Spleen (tissue), 11 donors: ENCODE measurements around the gene PP2D1. TPM values are rescaled to one million over a fixed set of nuclear protein-coding genes. Genes with fewer than 3 reads are reported as not detected.

Source experiments
- DNase-seq: peaks from one replicate; pipeline ENCODE4 v3.0.0-alpha.2; 2020
- H3K27ac ChIP-seq, 8 donors: fragments of 200-600 bp; sonication (generic) in 7 of 8; 1 replicate in 4 of 8; 2 replicates in 4 of 8; pipeline versions ENCODE4 v1.5.0 to v1.8.0; 2016 to 2021; ENCODE audit warnings: inconsistent platforms in 4 of 8, mild to moderate bottlenecking in 4 of 8, moderate library complexity in 1 of 8
- H3K27me3 ChIP-seq, 7 donors: fragments of 200-600 bp; sonication (generic) in 6 of 7; replicated peaks in 1 of 7; 1 replicate in 4 of 7; 2 replicates in 3 of 7; pipeline versions ENCODE4 v1.5.0 to v1.8.0; 2016 to 2021; ENCODE audit warnings: inconsistent platforms in 3 of 7, mild to moderate bottlenecking in 1 of 7
- H3K36me3 ChIP-seq, 6 donors: fragments of 200-600 bp; sonication (generic) in 5 of 6; 1 replicate in 4 of 6; 2 replicates in 2 of 6; pipeline versions ENCODE4 v1.5.0 to v1.8.0; 2016 to 2021; ENCODE audit warnings: inconsistent platforms in 2 of 6
- H3K4me1 ChIP-seq, 6 donors: fragments of 200-600 bp; sonication (generic) in 5 of 6; 1 replicate in 3 of 6; 2 replicates in 3 of 6; pipeline versions ENCODE4 v1.5.0 to v1.8.0; 2016 to 2021; ENCODE audit warnings: inconsistent platforms in 3 of 6
- H3K4me3 ChIP-seq, 8 donors: fragments of 200-600 bp; sonication (generic) in 7 of 8; 1 replicate in 4 of 8; 2 replicates in 4 of 8; pipeline versions ENCODE4 v1.5.0 to v1.8.0; 2016 to 2021; ENCODE audit warnings: inconsistent platforms in 4 of 8, mild to moderate bottlenecking in 4 of 8, moderate library complexity in 2 of 8
- H3K9me3 ChIP-seq, 8 donors: fragments of 200-600 bp; sonication (generic) in 7 of 8; 1 replicate in 4 of 8; 2 replicates in 4 of 8; pipeline versions ENCODE4 v1.5.0 to v1.8.0; 2016 to 2021; ENCODE audit warnings: inconsistent platforms in 4 of 8
- POLR2A ChIP-seq, 3 donors: fragments of 450-650 bp; IDR thresholded peaks; one replicate each; pipeline ENCODE4 v1.5.1; 2017; ENCODE audit warnings: antibody characterized with exemption in 3 of 3, mild to moderate bottlenecking in 1 of 3
- POLR2AphosphoS5 ChIP-seq, 3 donors: sonication (generic); formaldehyde crosslinking; IDR thresholded peaks; one replicate each; pipeline ENCODE4 v1.5.1; 2017; ENCODE audit warnings: antibody characterized with exemption in 3 of 3
- WGBS, 5 donors: extraction: QIAGEN DNeasy Blood & Tissue Kit in 3 of 5; methylation state at CpG; one replicate each; pipeline versions ENCODE4 v1.1.5 to v1.1.7; 2013 to 2018; 5-methylcytosine and 5-hydroxymethylcytosine counted together
- intact Hi-C: fragments of 100-400 bp; cut with DNase I; formaldehyde crosslinking; loops from one replicate; pipeline ENCODE4 v1.15.0; 2023; ENCODE audit warnings: low total_unique reads
- polyA plus RNA-seq, 3 donors: library from polyadenylated mRNA; stranded (reverse); fragments of 200-250 nt; gene quantifications; one replicate each; pipeline ENCODE4 v1.2.1, GENCODE V29; 2013
- total RNA-seq, 7 donors: library from RNA; depleted of rRNA in 3 of 7; stranded (reverse); fragments of >200 nt in 3 of 7; fragmentation: NEBNext Ultra II Directional in 4 of 7; extraction: Animal tissue kit (Norgen Biotek cat#: 25700) in 4 of 7; gene quantifications; one replicate each; pipeline versions ENCODE4 v1.1.0 to v1.2.1, GENCODE V29; 2016 to 2021
- TF ChIP-seq, protein P1 (sequence below), 11 experiments: fragments of 200-600 bp in 7 of 11; fragments of 450-650 bp in 4 of 11; sonication (generic) in 4 of 11; IDR thresholded peaks in 8 of 11; conservative IDR thresholded peaks in 3 of 11; 1 replicate in 7 of 11; 2 replicates in 4 of 11; pipeline versions ENCODE4 v1.4.0 to v1.8.0; 2016 to 2021; ENCODE audit warnings: antibody characterized with exemption in 11 of 11, inconsistent platforms in 4 of 11, mild to moderate bottlenecking in 1 of 11
- donor health status: healthy with polysubstance abuse.
- donor health status: DM: no; HTN: no; CAD: no; lungs with moderate emphysema.
- donor health status: DM: no; HTN: no; CAD: no.
- donor health status: Bipolar disorder and iron deficiency.
- donor health status: healthy.
- donor health status: DM: no; HTN: no; CAD: no.
- donor health status: DM: yes; HTN: yes; CAD: no.

Gene PP2D1
- total and polyA plus RNA-seq, 10 donors = not detected

DNA sequence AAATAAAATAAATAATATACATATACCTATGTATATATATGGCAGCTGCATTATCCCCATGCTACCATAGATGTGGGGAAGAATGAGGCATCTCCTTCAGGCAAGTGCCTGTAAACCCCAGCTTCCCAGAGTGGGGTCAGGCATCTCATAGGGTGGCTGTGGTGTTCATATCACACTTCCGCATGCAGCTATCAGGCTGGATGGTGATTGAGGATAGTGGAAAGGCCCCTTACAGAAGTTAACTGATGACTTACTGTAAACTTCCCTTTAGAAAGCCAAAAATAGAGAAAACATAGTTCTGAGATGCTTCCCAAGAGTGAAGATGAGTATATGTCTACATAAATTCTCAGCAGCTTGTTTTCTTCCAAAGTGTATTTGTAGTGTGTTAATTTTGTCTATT lies 3.5 kb upstream of the PP2D1 start:
- DNase-seq = no peak
- TF ChIP-seq, protein P1, sequence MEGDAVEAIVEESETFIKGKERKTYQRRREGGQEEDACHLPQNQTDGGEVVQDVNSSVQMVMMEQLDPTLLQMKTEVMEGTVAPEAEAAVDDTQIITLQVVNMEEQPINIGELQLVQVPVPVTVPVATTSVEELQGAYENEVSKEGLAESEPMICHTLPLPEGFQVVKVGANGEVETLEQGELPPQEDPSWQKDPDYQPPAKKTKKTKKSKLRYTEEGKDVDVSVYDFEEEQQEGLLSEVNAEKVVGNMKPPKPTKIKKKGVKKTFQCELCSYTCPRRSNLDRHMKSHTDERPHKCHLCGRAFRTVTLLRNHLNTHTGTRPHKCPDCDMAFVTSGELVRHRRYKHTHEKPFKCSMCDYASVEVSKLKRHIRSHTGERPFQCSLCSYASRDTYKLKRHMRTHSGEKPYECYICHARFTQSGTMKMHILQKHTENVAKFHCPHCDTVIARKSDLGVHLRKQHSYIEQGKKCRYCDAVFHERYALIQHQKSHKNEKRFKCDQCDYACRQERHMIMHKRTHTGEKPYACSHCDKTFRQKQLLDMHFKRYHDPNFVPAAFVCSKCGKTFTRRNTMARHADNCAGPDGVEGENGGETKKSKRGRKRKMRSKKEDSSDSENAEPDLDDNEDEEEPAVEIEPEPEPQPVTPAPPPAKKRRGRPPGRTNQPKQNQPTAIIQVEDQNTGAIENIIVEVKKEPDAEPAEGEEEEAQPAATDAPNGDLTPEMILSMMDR (IDR thresholded peaks at IDR 0.05 in 8 of 11, conservative IDR thresholded peaks at IDR 0.05 in 3 of 11) = no peak
- no peak for TF ChIP-seq POLR2AphosphoS5 (IDR thresholded peaks at IDR 0.05)
- no peaks in the 10 kb centered on the region for H3K9me3 ChIP-seq
- H3K36me3 ChIP-seq = no peaks in the 10 kb centered on the region
- H3K27ac ChIP-seq = no peak overlapping the region
- intact Hi-C loops = loop anchor here (10.0 kb wide), 1 partner anchor 51 kb away; no protein-coding TSS in a partner anchor
- no peaks in the 10 kb centered on the region for H3K27me3 ChIP-seq
- no peak overlapping the region for H3K4me3 ChIP-seq
- WGBS, 5 donors = 89 to 97% (median 95%) methylated on average over 1 of the region's 1 CpG
- no peaks in the 10 kb centered on the region for H3K4me1 ChIP-seq

DNA sequence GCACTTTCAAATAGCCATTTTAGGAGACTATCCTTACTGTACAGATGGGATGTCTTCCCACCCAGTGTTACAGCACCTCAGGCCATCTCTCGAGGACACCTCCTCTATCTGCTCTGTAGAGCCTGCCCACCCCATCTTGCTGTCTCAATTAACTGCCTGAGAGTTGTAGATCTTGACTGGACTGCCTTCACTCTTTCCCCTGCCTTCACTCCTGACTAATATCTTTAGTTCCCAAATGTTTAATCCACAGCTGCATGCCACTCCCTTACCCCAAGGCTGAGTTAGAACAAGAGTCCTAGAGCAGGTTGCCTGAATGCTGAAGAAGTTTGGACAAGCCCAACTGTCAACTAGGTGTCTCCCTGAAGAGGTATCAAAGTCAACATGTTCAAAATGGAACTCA lies 1.3 kb upstream of the PP2D1 start:
- H3K27me3 ChIP-seq = no peaks in the 10 kb centered on the region
- H3K27ac ChIP-seq = no peak overlapping the region
- WGBS, 5 donors = 74 to 100% (median 91%) methylated on average over 1 of the region's 1 CpG
- no peak overlapping the region for H3K4me3 ChIP-seq
- H3K4me1 ChIP-seq = no peaks in the 10 kb centered on the region
- no peaks in the 10 kb centered on the region for H3K36me3 ChIP-seq
- TF ChIP-seq POLR2AphosphoS5 (IDR thresholded peaks at IDR 0.05) = no peak
- TF ChIP-seq, protein P1 (IDR thresholded peaks at IDR 0.05 in 8 of 11, conservative IDR thresholded peaks at IDR 0.05 in 3 of 11) = no peak
- intact Hi-C loops = loop anchor here (10.0 kb wide), 1 partner anchor 49 kb away; no protein-coding TSS in a partner anchor
- DNase-seq = no peak
- H3K9me3 ChIP-seq = no peaks in the 10 kb centered on the region

DNA sequence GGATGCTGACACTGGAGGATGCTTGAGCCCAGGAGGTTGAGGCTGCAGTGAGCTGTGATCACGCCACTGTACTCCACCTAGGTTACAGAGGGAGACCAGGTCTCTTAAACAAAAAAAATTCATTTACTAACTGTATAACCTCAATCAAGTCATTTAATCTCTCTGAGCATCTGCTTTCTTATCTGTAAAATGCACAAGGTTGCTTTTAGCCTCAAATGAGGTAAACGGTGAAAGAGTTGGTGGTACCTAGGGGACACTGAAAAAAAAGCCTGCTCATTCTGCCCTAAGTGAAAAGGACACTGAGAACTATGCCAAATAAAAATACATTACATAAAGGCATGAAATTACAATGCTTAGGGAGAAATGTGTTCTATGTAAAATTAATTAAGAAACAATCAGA lies 3.4 kb downstream of the PP2D1 start:
- WGBS, 5 donors = 60 to 72% (median 67%) methylated on average over 2 of the region's 2 CpGs
- Histone ChIP-seq H3K9me3 (no peaks in the 10 kb centered on the region), H3K27ac (no peak overlapping the region), H3K4me1 (no peaks in the 10 kb centered on the region), H3K4me3 (no peak overlapping the region), H3K36me3 (no peaks in the 10 kb centered on the region), H3K27me3 (no peaks in the 10 kb centered on the region)
- DNase-seq = no peak
- intact Hi-C loops = no loop called here
- TF ChIP-seq, protein P1 (IDR thresholded peaks at IDR 0.05 in 8 of 11, conservative IDR thresholded peaks at IDR 0.05 in 3 of 11) = no peak
- no peak for TF ChIP-seq POLR2A (IDR thresholded peaks at IDR 0.05)
- TF ChIP-seq POLR2AphosphoS5 (IDR thresholded peaks at IDR 0.05) = no peak

DNA sequence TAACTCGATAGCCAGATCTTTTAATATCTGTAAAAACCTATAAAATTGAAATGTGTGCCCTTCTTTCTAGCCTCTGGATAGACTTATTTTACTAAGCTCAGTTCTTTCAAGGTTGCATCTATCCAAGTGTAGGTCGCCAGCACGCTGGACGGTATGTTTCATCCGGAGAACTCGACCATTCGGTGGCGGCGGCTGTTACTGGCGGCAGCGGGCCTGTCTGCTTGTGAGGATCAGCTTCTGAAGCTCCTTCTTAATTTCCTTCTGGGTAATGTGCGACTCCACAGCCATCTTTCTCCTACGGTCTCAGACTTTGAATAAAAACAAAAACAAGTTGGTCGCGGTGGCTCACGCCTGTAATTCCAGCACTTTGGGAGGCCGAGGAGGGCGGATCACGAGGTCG lies 4.1 kb downstream of the PP2D1 start:
- DNase-seq = no peak
- 96 to 98% (median 97%) methylated on average over 20 of the region's 20 CpGs for WGBS, 5 donors
- no peak overlapping the region for H3K4me3 ChIP-seq
- no peak overlapping the region for H3K27ac ChIP-seq
- intact Hi-C loops = no loop called here
- no peaks in the 10 kb centered on the region for H3K4me1 ChIP-seq
- TF ChIP-seq, protein P1 (IDR thresholded peaks at IDR 0.05 in 8 of 11, conservative IDR thresholded peaks at IDR 0.05 in 3 of 11) = no peak
- no peak for TF ChIP-seq POLR2A (IDR thresholded peaks at IDR 0.05)
- TF ChIP-seq POLR2AphosphoS5 (IDR thresholded peaks at IDR 0.05) = no peak
- no peaks in the 10 kb centered on the region for H3K27me3 ChIP-seq
- H3K9me3 ChIP-seq = no peaks in the 10 kb centered on the region
- no peaks in the 10 kb centered on the region for H3K36me3 ChIP-seq
